ENCODE data around the gene GPR55.
"Not testable (repeated sequence)": the region's sequence is repeated elsewhere in the genome, so short reads cannot be mapped to it uniquely, and the experiment has no call there.

Gene GPR55

DNA sequence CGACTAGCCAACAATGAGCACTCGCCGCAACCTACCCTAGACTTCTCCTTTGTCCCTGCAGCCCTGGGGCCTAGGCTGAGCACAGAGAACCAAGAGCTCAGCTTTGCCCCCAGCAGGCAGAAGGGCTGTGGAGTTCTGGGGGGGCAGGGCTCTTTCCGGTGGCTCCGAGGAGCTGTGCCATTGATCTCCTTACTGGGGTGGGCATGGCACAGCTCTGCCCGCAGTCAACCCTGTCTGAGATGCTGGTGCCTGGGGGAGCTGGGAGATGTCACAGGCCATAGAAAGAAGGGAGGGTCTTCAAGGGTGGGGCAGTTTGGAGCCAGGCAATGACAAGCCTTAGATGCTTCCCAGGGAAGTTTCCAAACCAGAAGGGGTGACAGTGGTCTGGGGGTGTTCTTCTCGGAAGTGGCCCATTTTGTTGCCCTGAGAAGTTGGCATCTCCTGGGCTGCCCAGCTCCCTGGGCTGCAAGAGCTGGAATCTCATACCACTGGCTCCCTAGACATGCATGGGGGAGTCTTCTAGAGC lies 14.1 kb upstream of the GPR55 start:
- Histone ChIP-seq H3K4me2 (ENCODE audit: low read length) (no peak overlapping the region), H3K9ac (no peak overlapping the region), H3K79me2 (no peaks in the 10 kb centered on the region), H3K27me3 (ENCODE audit: control insufficient read depth, insufficient read depth, low read length) (no peaks in the 10 kb centered on the region), H3K4me3 (ENCODE audit: low read depth, low read length) (no peak overlapping the region), H3K9me3 (ENCODE audit: control insufficient read depth, low read length) (no peaks in the 10 kb centered on the region), H3K27ac (no peak overlapping the region), H3K36me3 (ENCODE audit: control insufficient read depth, insufficient read depth, low read length) (no peaks in the 10 kb centered on the region), H3K4me1 (no peaks in the 10 kb centered on the region), H2AFZ (no peak overlapping the region)
- TF ChIP-seq, protein P1, sequence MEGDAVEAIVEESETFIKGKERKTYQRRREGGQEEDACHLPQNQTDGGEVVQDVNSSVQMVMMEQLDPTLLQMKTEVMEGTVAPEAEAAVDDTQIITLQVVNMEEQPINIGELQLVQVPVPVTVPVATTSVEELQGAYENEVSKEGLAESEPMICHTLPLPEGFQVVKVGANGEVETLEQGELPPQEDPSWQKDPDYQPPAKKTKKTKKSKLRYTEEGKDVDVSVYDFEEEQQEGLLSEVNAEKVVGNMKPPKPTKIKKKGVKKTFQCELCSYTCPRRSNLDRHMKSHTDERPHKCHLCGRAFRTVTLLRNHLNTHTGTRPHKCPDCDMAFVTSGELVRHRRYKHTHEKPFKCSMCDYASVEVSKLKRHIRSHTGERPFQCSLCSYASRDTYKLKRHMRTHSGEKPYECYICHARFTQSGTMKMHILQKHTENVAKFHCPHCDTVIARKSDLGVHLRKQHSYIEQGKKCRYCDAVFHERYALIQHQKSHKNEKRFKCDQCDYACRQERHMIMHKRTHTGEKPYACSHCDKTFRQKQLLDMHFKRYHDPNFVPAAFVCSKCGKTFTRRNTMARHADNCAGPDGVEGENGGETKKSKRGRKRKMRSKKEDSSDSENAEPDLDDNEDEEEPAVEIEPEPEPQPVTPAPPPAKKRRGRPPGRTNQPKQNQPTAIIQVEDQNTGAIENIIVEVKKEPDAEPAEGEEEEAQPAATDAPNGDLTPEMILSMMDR (IDR thresholded peaks at IDR 0.05): no peak

DNA sequence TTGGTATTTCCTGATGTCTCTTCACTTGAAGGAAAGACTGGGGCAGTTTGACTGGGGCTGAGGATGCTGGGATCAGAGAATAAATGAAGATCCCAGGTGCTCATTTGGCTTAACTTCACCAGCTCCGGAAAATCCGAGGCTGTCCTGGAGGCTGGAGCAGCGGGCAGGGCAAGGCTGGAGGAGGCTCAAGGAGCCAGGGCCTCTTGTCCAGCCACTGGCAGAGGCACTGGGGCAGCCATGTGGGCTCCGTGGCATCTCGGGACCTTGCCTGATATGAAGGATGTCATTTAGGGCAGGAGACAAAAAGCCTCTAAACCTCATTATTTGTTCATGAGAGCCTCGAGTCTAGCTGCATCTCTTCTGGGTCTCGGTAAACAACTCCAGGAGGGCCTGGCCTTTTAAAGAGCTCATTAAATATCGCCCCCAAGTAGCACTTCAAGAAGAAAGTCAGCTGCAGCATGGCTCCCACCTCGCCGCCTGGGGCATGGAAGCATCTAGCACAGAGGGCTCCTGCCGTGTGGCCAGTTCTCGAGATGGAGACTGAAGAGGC lies 13.5 kb upstream of the GPR55 start:
- no peak overlapping the region for H3K4me2 ChIP-seq (ENCODE audit: low read length)
- no peaks in the 10 kb centered on the region for H3K27me3 ChIP-seq (ENCODE audit: control insufficient read depth, insufficient read depth, low read length)
- no peaks in the 10 kb centered on the region for H3K4me1 ChIP-seq
- H3K4me3 ChIP-seq (ENCODE audit: low read depth, low read length): no peak overlapping the region
- no peak overlapping the region for H2AFZ ChIP-seq
- no peak overlapping the region for H3K9ac ChIP-seq
- H3K36me3 ChIP-seq (ENCODE audit: control insufficient read depth, insufficient read depth, low read length): no peaks in the 10 kb centered on the region
- no peak overlapping the region for H3K27ac ChIP-seq
- H3K79me2 ChIP-seq: no peaks in the 10 kb centered on the region
- TF ChIP-seq, protein P1 (IDR thresholded peaks at IDR 0.05): no peak
- no peaks in the 10 kb centered on the region for H3K9me3 ChIP-seq (ENCODE audit: control insufficient read depth, low read length)

DNA sequence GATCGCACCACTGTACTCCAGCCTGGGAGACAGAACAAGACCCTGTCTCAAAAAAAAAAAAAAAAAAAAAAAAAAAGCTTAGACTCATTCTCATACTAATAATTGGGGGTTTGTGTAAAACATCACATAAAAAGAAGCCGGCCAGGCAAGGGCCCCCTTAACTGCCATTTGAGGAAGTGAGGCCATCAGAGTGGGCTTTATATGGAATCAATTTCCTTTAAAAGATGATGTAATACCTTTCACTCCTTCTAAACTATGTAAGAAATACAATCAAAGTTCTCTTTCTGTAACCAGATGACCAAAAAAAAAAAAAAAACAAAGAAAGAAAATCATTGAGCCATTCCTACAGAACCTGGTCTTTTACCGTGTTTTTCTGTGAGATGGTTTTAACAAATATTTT lies 13.1 kb upstream of the GPR55 start:
- H3K9me3 ChIP-seq (ENCODE audit: control insufficient read depth, low read length): no peaks in the 10 kb centered on the region
- no peak overlapping the region for H2AFZ ChIP-seq
- no peaks in the 10 kb centered on the region for H3K79me2 ChIP-seq
- TF ChIP-seq, protein P1 (IDR thresholded peaks at IDR 0.05): no peak
- H3K4me3 ChIP-seq (ENCODE audit: low read depth, low read length): no peak overlapping the region
- no peaks in the 10 kb centered on the region for H3K4me1 ChIP-seq
- no peaks in the 10 kb centered on the region for H3K36me3 ChIP-seq (ENCODE audit: control insufficient read depth, insufficient read depth, low read length)
- no peaks in the 10 kb centered on the region for H3K27me3 ChIP-seq (ENCODE audit: control insufficient read depth, insufficient read depth, low read length)
- H3K27ac ChIP-seq: no peak overlapping the region
- H3K4me2 ChIP-seq (ENCODE audit: low read length): no peak overlapping the region
- no peak overlapping the region for H3K9ac ChIP-seq

DNA sequence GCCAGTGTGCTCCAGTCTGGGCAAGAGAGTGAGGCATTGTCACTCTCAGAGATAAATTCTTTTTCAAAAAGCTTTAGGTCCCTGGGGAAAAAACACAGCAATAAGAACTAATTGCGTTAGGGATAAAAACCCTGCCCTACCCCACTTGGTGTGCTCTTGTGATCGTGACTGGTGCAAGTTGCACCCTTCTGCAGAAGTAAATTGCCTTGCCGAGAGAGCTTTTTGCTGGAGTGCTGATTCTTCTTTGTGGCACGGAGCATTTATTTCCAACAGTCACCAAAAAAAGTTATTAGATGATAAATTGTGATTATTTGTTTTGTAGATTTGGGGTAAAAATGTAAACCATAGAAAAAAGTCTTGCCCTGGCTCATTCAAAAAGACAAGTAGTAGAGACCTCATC lies 12.3 kb upstream of the GPR55 start:
- Histone ChIP-seq H3K27me3 (ENCODE audit: control insufficient read depth, insufficient read depth, low read length) (no peaks in the 10 kb centered on the region), H3K9ac (no peak overlapping the region), H2AFZ (no peak overlapping the region), H3K4me3 (ENCODE audit: low read depth, low read length) (no peak overlapping the region), H3K9me3 (ENCODE audit: control insufficient read depth, low read length) (no peaks in the 10 kb centered on the region), H3K79me2 (no peaks in the 10 kb centered on the region), H3K4me2 (ENCODE audit: low read length) (no peak overlapping the region), H3K36me3 (ENCODE audit: control insufficient read depth, insufficient read depth, low read length) (no peaks in the 10 kb centered on the region), H3K4me1 (no peaks in the 10 kb centered on the region), H3K27ac (no peak overlapping the region)
- TF ChIP-seq, protein P1 (IDR thresholded peaks at IDR 0.05): no peak

DNA sequence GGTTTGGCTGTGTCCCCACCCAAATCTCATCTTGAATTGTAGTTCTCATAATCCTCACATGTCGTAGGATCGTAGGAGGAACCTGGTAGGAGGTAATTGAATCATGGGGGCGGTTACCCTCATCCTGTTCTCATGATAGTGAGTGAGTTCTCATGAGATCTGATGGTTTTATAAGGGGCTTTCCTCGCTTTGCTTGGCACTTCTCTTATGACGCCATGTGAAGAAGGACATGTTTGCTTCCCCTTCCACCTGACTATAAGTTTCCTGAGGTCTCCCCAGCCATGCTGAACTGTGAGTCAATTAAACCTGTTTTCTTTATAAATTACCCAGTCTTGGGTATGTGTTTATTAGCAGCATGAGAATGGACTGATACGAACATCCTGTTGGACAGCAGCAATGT lies 11.2 kb upstream of the GPR55 start:
- H2AFZ ChIP-seq; H3K9me3 ChIP-seq (ENCODE audit: control insufficient read depth, low read length); H3K9ac ChIP-seq; H3K4me1 ChIP-seq; H3K79me2 ChIP-seq; H3K4me2 ChIP-seq (ENCODE audit: low read length); H3K27me3 ChIP-seq (ENCODE audit: control insufficient read depth, insufficient read depth, low read length); H3K36me3 ChIP-seq (ENCODE audit: control insufficient read depth, insufficient read depth, low read length); H3K4me3 ChIP-seq (ENCODE audit: low read depth, low read length); H3K27ac ChIP-seq: not testable (repeated sequence)

Measured in parathyroid adenoma (tissue), 2 donors.